GM21360 (cell line): ENCODE measurements around the gene CYTH2.
"Not testable (repeated sequence)": the region's sequence is repeated elsewhere in the genome, so short reads cannot be mapped to it uniquely, and the experiment has no call there.

ENCODE experiments used
- ATAC-seq: cut with Tn5 transposase; IDR thresholded peaks from one replicate; pipeline ENCODE4 v1.9.1; 2021; ENCODE audit warnings: mild to moderate bottlenecking, moderate library complexity; ENCODE audit not compliant: unreplicated experiment

Gene CYTH2

DNA sequence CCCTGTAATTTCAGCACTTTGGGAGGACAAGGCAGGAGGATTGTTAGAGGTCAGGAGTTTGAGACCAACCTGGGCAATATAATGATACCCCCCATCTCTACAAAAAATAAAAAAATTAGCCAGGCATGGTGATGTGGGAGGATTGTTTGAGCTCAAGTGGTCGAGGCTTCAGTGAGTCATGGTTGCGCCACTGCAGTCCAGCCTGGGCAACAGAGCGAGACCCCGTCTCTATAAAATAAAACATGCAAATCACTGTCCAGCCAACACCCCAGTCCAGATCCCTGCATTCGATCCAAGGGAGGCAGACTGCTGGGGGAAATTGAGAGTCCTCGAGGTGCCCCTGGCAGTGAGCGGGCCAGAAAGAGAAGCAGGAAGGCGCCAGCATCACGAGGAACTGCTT lies 7.0 kb downstream of the CYTH2 start:
- no peak for ATAC-seq

GRCh38 chr19:48477067-48477685 lies 8.0 kb downstream of the CYTH2 start:
- no peak for ATAC-seq

GRCh38 chr19:48477698-48478338 lies 8.6 kb downstream of the CYTH2 start:
- no peak for ATAC-seq

DNA sequence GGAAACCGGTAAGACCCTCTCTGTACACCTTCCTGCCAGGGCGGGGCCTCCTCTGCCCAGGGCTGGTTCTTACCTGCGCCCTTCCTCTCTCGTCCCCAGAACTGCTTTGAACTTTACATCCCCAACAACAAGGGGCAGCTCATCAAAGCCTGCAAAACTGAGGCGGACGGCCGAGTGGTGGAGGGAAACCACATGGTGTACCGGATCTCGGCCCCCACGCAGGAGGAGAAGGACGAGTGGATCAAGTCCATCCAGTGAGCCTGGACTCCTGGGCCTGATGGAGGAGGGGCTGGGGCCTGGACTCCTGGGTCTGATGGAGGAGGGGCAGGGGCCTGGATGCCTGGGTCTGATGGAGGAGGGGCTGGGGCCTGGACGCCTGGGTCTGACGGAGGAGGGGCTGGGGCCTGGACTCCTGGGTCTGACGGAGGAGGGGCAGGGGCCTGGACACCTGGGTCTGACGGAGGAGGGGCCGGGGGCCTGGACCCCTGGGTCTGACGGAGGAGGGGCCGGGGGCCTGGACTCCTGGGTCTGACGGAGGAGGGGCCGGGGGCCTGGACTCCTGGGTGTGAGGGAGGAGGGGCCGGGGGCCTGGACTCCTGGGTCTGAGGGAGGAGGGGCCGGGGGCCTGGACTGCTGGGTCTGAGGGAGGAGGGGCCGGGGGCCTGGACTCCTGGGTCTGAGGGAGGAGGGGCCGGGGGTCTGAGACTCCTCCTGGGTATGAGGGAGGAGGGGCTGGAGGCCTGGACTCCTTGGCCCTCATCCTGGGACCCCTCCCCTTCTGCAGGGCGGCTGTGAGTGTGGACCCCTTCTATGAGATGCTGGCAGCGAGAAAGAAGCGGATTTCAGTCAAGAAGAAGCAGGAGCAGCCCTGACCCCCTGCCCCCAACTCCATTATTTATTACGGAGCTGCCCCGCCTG lies 9.4 kb downstream of the CYTH2 start:
- ATAC-seq: no peak

GRCh38 chr19:48479686-48480085 lies 10.5 kb downstream of the CYTH2 start:
- no peak for ATAC-seq

GRCh38 chr19:48480183-48480557 lies 11.0 kb downstream of the CYTH2 start:
- ATAC-seq: no peak

DNA sequence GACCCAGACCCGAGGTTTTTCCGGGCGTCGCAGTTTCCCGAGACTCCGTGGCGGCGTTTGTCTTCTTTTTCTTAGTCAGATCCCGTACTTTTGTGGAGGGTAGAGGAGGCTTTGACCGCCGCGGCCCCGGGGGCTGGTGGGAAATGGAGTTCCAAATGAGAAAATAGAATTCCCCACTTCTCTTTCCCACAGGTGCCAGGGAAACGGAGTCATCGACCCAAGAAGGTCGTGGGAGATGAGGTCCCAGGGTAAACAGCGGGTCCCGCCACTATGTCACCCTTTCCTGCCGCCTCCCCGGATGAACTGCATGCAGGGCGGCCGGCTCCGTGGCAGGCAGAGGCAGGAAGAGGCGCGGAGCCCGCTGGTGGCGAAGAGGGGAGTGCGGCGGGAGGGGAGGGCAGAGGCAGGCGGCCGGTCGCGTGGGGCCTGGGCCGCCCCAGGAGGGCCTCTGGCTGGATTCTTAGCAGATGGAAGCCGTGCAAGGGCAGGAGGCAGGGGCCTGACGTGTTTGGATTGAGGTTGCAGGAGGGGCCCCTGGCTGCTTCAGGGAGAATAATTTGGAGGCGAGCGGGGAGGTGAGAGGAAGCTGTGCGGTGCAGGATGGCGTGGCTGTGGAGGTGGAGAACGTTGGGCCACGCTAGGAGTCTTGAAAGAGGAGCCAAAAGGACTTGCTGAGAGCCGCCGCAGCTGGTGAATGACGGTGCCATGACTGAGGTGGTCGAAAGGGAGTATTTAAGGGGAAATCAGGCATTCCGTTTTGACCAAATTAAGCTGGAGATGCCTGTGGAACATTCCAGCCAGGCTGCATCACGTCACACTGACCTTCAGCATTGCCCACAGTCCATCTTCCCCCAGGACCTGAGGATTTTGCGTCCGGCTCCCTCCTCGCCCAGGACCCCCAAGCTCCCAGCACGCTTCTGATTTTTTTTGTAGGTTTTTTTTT lies 11.7 kb downstream of the CYTH2 start:
- no peak for ATAC-seq

DNA sequence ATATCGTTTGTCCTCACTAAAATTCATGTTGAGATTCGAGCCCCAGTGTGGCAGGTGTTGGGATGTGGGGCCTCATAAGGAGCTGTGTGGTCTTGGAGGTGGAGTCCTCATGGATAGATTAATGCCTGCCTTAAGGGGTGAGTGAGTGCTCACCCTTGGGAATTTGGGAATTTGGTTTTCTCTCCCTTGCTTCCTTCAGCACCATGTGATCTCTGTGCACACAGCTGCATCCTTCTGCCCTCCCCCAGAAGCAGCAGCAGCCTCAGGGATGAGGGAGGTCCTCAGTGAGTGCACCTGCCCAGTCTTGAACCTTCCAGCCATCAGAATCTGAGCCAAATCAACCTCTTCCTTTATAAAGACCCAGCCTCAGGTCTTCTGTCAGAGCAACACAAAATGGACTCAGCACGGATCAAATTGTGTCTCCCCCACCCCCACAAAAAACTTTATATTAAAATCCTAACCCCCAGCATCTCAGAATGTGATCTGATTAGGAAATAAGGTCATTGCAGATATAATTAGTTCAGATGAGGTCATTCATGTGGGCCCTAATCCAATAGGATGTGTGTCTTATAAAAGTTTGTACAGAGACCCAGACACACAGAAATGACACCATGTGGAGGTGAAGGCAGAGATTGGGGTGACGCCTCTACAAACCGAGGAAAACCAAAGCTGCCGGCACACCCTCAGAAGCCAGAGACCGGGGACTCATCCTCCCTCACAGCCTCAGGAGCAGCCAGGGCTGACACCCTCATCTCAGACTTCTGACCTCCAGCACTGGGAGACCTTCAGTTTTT lies 12.9 kb downstream of the CYTH2 start:
- no peak for ATAC-seq

GRCh38 chr19:48483301-48483700 lies 14.1 kb downstream of the CYTH2 start:
- no peak for ATAC-seq

GRCh38 chr19:48484247-48484893 lies 15.2 kb downstream of the CYTH2 start:
- ATAC-seq: no peak

- ATAC-seq: no peak
Observed at GRCh38 chr19:48484931-48485612, 15.9 kb downstream of the CYTH2 start.

DNA sequence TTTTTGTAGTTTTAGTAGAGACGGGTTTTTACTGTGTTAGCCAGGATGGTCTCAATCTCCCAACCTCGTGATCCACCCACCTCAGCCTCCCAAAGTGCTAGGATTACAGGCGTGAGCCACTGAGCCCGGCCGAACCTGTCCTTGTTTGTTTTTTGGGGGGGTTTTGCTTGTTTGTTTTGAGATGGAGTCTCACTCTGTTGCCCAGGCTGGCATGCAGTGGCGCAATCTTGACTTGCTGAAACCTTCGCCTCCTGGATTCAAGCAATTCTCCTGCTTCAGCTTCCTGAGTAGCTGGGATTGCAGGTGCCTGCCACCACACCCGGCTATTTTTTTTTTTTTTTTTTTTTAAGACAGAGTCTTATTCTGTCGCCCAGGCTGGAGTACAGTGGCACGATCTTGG lies 17.5 kb downstream of the CYTH2 start:
- not testable (repeated sequence) for ATAC-seq

DNA sequence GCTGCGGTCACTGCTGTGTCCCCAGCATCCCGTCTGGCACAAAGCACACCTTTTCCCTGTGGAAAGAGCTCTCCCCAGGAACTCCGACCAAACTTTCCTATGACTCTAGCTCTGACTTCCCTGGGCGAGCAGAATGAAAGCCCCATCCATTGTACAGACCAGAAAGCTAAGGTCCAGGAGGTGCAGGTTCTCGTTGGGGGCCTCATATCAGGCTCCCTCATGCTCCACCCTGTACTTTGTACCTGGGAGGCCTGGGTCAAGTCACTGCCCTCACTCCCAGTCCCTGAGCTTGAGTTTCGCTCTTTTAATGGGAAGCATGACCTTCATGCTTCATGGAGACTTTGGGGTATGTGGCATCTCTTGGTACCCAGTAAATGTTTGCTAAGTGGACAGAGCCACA lies 18.4 kb downstream of the CYTH2 start:
- no peak for ATAC-seq

DNA sequence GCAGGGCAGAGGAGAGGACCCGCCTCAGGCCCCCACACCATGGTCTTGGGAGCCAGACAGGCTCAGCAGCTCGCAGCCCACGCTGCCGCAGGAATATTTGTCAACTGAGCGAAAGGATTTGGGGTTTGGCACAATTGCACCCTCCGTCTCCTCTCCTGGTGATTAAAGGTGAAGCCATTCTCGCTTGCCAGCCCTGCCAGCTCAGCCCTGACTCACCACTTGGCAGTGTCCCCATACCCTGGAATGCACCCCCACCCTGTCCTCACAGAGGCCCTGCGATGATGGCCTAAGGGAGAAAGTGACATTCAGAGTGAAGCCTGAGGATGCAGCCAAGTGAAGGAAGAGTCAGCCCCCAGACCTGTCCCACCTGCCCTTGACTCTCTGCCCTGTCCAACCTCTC lies 18.8 kb downstream of the CYTH2 start:
- no peak for ATAC-seq

GRCh38 chr19:48488478-48488877 lies 19.3 kb downstream of the CYTH2 start:
- not testable (repeated sequence) for ATAC-seq

- ATAC-seq: no peak
Observed at GRCh38 chr19:48489608-48490216, 20.5 kb downstream of the CYTH2 start.

GRCh38 chr19:48490981-48491792 lies 22.0 kb downstream of the CYTH2 start:
- ATAC-seq: no peak

- ATAC-seq: no peak
Observed at GRCh38 chr19:48491793-48492123, 22.6 kb downstream of the CYTH2 start.
